IPS-NIHi11 (cell line): ENCODE measurements around the gene DOCK1.
"Not testable (repeated sequence)": the region's sequence is repeated elsewhere in the genome, so short reads cannot be mapped to it uniquely, and the experiment has no call there.

Source experiments
- DNase-seq: peaks from one replicate; pipeline ENCODE4 v3.0.0; 2012; ENCODE audit warnings: mixed read lengths, low spot score

Gene DOCK1

DNA sequence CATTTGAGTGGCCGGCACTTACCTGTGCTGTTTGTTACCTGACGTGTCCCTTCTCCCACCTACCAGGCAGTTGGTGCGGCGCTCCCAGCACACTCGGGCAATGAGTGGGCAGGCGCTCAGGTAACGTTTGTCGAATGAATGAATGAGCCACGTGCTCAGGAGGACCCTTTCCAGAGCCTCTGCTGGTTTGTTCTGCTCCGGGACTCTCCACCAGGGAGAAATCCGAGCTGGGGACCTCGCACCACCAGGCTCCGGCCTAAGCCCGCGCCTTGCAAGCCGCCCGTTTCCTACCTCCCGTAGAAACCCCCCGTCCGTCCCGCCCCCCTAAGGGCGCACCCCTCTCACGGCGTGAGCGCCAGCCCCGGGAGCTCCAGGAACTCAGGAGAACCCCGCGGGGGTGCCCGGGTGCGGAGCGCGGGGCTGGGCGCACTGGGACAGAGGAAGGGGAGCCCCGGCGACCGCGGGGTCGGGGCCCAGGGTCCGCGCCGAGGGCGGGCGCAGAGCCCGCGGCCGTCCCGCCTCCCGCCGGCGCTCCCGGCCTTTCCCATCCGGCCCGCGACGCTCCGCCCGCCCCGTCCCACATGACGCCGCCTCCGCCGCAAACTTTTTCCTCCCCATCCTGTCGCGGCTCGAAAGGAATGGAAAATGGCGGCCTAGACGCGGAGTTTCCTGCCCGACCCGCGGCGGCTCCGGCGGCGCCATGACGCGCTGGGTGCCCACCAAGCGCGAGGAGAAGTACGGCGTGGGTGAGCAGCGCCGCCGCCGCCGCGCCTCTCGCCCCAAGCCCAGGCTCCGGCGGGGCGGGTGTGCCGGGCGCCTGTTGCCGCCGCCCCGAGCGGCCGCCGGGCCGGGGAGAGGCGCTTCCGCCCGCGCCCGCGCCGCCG, at the start of gene DOCK1:
TSS of gene DOCK1 (plus strand) at position 611 of the 884 bp plus-strand sequence. CDS start at position 701, 90 bp downstream.
- peak; percentile 93 for DNase-seq

DNA sequence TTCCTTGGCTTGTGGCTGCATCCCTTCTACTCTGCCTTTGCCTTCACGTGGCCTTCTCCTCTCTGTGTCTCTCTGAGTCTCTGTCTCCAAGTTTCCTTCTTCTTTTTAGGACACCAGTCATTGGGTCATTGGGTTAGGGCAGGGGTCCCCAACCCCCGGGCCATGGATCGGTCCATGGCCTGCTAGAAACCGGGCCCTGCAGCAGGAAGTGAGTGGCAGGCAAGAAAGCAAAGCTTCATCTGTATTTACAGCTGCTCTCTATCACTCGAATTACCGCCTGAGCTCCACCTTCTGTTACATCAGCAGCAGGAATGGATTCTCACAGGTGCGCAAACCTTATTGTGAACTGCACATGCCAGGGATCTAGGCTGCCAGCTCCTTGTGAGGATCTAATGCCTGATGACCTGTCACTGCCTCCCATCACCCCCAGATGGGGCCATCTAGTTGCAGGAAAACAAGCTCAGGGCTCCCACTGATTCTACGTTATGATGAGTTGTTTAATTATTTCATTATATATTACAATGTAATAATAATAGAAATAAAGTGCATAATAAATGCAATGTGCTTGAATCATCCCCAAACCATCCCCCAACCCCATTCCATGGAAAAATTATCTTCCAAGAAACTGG, 47.9 kb upstream of the DOCK1 start:
- DNase-seq: no peak

DNA sequence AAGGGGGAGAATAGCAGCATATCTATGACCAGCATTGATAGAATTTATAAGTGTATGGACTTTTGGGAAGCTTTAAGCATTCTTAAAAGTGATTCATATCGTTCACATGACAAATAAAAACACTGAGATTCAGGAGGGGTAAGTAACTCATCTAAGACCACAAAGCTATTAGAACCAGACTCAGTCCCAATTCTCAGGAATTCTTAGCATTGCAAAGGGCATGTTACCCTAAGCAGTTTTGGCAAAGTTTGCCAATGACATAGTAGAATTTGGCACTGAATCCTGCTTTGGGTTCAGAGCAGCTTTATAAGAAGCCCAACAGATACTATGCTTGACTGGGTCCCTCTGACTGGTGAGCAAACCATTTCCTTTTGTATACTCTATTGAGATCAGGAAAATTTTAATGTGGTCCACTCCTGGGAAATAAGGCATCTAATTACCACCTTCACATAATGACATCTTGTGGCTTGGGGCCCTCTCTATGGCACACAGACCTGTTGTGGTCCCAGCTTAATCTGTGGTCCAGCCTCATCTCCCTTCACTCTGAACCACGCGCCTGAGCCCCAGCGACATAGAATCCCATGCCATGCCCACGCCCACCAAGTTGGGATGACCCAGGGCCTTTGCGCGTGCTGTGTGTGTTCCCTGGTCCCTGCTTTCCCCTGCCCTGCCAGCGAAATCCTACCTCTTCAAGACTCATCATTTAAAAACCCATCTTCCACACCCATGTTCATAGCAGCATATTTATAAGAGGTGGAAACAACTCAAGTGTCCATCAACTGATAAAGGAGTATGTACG, 37.5 kb upstream of the DOCK1 start:
- no peak for DNase-seq

DNA sequence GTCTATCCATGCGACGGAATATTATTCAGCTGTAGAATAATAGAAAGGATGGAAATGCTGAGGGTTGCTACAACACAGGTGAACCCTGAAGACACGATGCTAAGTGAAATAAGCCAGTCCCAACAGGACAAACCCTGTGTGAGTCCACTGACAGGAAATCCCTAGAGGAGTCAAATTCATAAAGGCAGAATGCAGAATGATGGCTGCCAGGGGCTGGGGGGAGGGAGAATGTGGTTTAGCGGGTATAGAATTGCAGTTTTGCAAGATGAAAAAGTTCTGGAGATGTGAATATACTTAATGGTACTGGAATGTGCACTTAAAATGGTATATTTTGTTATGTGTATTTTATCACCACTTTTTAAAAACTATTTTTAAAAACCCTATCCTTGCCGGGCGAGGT, 36.9 kb upstream of the DOCK1 start:
- no peak for DNase-seq

DNA sequence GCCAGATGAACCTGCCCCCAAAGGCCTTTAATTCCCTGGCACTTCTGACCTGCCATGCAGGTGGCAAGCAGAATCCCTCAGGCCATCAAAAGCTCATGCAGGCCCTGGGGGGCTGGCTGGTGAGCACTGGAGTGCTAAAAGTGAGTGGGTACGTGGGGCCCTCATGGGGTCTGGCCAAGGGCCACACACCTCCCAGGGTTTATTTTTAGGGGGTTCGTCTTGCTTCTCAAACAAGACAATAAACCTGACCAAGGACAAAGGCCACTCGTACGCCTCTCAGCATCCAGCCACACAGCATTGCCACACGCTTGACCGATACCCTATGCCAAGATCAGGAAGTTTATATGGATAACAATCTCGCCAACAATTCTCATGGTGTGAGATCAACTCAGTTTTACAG, 33.1 kb upstream of the DOCK1 start:
- no peak for DNase-seq

DNA sequence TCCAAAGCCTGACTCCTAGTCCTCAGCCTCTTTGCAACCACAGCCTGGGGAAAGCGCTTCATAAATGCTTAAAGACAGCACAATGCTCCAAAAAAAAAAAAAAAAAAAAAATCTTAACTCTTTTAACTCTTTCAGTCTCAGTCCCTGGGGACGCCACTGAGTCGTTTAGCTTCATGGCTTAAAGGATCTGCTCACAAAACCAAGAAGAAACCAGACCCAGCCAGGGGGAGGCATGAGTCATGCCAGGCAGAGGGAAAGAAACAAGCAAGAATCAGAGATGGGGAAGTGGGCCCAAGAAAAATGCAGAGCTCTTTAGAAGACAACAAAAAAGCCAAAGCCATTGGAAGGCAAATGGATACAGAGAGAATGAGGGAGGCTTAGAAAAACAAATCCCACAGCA, 32.5 kb upstream of the DOCK1 start:
- no peak for DNase-seq

DNA sequence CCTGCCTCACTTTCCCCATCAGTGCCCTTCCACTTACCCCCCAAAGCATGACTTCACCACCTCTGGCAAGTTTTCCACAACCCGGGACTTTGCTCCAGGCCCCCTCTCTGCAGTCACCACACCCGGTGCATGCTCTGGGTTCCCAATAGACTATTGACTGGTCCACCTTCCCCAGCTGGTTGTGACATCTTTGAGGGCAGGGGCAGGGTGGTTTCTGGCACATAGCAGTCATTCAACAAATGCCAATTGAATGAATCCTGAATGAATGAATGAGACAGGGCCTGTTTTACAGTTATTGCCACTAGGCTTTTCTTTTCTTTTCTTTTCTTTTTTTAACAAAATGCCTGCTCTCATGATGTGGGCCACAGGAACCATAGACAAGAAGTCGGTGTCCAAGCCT, 28.8 kb upstream of the DOCK1 start:
- no peak for DNase-seq

DNA sequence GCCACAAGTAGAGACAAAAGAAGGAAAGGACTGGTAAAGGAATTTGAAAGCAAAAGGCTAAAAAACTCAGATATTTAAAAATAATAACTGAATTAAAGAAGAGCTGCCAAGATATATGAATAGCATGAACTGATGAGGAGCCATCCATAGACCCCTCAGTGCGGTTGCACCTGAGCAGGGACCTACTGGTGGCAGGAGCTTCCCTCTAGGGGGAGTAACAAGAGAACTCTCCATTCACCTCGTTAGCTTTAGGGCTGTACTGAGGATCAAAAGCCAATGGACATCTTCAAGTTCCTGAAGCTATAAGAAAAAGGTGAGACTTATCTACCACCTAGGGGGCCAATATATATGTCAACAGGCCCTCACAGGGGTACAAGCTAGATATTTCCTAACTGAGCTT, 27.8 kb upstream of the DOCK1 start:
- no peak for DNase-seq

DNA sequence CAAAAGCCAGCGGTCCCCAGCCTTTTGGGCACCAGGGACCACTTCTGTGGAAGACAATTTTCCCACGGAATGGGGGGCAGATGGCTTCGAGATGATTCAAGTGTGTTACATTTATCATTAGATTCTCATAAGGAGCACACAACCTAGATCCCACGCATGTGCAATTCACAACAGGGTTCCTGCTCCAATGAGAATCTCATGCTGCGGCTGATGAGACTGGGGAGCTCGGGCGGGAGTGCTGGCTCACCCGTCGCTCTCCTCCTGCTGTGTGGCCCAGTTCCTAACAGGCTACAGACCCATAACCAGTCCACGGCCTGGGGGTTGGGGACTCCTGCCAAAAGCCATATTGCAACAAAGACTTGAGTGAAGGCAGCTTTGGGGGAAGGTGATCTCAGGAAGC, 26.6 kb upstream of the DOCK1 start:
- DNase-seq: no peak

DNA sequence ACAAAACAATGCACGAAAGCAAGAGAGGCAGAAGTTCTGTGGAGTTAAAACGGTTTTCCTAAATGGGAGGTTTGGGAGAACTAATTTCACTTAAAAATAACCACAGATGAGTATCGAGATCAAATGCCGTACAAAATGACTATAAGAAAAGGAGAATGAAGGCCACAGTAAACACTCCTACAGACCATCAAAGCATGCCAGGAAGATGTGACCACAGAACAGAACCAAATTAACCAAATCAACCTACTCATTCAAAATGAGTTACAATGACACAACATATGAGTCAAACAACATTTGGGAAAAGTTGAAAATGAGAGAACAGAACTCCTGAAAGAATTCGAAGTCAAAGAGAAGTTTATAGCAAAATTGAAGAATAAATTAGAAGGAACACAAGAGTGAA, 24.3 kb upstream of the DOCK1 start:
- no peak for DNase-seq

DNA sequence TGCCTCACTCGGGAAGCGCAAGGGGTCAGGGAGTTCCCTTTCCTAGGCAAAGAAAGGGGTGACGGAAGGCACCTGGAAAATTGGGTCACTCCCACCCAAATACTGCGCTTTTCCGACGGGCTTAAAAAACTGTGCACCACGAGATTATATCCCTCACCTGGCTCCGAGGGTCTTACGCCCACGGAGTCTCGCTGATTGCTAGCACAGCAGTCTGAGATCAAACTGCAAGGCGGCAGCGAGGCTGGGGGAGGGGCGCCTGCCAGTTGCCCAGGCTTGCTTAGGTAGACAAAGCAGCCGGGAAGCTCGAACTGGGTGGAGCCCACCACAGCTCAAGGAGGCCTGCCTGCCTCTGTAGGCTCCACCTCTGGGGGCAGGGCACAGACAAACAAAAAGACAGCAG, 23.2 kb upstream of the DOCK1 start:
- not testable (repeated sequence) for DNase-seq

DNA sequence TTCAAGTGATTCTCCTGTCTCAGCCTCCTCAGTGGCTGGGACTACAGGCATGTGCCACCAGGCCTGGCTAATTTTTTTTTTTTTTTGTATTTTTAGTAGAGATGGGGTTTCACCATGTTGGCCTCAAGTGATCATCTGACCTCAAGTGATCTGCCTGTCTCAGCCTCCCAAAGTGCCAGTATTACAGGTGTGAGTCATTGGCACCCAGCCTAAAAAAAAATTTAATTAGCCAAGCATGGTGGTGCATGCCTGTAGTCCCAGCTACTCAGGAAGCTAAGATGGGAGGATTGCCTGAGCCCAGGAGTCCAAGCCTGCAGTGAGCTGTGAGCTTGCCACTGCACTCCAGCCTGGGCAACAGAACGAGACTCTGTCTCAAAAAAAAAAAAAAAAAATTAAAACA, 16.8 kb upstream of the DOCK1 start:
- not testable (repeated sequence) for DNase-seq

DNA sequence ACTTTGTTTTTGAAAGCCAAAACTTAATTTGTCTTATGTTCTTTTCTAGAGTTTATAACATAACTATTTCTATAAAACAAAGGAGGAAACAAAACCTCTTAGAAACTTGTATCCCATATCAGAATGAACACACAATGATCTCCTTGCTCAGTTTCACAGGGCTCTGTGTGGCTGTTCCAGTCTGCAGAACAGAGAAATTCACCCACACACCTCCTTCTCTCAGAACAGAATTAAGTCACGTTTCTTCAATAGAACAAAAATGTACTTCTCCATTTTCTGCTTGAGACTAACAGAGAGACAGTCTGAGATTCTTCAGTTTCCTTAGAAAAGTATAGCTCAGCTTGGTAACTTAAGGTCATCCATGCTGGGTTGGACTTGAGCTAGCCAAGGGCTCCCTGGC, 15.8 kb upstream of the DOCK1 start:
- no peak for DNase-seq

DNA sequence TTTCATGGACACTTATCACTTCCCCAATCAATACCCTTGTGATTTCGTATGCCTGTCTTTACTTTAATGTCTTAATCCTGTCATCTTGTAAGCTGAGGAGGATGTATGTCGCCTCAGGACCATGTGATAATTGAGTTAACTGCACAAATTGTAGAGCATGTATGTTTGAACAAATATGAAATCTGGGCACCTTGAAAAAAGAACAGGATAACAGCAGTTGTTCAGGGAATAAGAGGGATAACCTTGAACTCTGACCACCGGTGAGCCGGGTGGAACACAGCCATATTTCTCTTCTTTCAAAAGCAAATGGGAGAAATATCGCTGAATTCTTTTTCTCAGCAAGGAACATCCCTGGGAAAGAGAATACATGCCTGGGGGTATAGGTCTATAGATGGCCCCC, 14.4 kb upstream of the DOCK1 start:
- DNase-seq: not testable (repeated sequence)

DNA sequence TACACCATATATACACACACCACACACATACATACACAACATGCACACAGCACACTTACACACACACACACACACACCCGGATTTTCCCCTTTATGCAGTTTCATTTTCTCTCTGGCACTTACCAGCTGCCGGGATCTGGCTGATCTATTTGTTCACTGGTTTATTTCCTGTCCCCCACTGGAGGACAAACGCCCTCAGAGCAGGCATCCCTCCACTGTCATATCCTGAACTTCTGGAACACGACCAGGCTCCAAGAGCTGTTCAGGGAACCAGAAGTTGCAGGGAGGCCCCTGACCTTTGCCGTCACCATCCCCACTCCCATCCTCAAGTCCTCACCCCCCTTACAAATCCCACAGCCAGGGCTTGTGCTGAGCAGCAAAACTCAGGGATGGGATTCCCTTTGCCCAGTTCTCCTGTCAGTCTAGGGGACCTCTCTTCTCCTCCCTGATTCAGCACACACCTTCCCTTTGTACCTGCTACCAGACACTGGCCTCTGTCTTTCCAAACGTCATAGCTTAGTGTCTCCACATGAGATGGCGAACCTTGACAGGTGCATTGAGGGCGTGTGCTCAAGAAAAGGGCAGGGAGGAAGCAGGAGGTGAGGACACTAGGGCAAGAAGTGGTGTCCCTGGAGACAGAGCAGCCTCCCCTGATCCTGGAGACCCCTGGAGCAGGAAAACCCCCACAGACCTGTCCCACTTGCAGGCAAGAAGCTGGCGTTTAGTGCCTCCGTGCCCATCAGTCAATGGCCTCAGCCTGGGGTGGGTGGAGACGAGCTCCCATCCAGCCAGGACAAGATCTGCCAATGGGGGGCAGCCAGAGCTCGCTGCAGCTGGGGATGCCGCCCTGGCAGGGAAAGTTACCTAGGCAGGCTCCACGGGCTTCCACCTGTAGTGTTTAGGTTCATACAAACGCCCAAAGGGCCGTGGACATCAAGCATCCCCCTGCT, 12.7 kb upstream of the DOCK1 start:
- no peak for DNase-seq

DNA sequence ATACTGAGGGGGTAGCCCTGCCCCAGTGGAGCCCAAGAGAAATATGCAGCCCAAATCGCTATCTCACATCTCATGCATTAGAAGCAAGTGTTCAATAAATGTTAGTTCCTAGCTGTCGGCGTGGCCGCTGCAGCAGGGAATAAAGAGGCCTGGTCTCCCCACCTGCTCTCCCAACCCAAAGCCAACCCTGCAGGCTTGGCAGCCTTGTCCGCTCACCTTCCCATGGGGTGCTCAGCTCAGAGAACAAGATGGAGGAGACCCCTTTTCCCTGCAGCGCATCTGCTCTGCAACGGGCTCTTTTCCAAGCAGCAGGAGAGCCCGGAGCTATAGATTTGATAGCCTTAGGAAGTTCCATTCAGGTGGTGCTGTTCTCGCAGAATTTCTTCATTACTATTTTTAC, 12.0 kb upstream of the DOCK1 start:
- DNase-seq: no peak

DNA sequence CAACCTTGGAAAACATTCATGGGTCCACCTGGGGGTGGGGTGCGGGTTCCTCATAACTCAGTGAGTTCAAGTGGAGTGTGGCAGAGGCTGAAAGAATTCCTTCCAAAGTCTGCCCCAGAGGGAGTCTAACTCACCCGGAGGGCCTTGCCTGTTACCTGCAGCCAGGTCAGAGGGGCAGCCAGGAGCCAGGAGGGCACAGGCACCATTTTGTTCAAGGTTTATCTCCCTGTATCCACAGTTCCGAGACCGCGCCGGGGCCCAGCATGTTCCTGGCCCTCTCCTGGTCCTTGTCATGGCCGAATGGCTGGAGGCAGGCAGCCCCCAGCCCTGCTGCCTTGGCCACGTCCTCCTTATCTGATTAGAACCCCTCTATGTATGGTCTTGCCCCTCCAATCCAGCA, 11.4 kb upstream of the DOCK1 start:
- DNase-seq: no peak

DNA sequence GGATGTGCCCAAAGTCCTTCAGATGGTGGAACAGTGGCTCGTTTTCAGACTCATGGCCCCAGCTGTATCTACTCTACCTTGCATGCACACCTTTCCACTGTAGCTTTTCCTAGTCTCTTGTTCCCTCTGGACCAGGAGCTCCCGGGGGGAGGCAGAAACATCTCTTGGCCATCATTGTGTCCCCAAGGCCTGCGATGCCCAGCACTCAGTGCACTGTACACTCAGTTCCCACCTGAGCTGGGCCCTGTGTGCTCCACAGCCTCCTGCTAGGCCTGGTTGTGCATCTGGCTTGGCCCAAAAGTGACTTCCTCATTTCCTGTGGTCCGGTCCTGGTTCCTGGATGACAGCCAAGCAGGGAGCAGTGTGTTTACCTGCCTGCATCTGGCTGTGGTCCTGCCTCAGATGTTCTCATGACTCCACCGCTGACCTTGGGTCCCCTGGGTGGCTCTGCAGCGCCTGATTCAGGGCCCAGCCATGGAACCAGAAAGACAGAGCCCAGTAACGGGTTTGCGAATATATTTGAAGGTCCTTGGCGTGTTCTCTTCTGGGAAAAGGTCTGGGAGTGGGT, 9.9 kb upstream of the DOCK1 start:
- DNase-seq: no peak

DNA sequence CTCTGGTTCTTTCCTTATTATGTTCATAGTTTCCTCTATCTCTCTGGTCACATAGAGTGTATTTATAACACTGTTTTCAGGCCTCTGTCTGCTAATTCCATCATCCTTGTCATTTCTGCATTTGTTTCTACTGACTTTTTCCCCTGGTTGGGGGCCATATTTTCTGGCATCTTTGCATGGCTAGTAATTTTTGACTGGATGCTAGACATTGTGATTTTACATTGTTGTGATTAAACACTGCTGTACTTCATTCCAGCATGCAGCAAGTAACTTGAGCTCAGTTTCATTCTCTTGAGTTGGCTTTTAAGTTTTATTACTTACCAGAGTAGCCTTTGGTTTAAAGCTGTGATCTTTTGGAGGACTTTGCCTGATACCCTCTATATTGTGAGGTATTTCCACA, 6.8 kb upstream of the DOCK1 start:
- no peak for DNase-seq

DNA sequence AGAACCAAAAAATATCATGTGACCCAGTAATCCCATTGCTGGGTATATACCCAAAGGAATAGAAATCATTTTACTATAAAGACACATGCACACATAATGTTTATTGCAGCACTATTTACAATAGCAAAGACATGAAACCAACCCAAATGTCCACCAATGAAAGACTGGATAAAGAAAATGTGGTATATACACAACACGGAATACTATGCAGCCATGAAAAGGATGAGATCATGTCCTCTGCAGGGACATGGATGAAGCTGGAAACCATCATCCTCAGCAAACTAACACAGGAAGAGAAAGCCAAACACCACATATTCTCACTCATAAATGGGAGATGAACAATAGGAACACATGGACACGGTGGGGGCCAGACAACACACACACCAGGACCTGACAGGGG, 5.7 kb upstream of the DOCK1 start:
- DNase-seq: not testable (repeated sequence)

DNA sequence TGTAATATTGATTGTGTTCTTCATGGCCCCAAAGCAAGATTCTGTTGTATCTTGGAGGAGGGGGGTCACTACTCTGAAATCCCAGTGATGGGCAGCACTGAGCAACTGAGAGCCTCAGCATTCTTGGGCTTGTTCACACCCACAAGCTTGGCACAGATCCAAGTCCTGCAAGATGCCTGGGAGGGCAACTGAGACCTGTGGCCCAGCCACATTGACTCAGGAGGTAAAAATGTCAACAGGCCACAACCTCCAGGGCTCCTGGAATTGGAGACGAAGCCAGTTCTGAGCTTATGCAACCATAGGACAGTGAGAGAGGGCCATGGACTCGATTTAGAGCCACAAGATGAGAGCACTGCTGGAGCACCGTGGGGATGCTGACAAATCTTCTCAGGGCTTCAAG, 3.1 kb upstream of the DOCK1 start:
- DNase-seq: peak; percentile 50
